GM12872 (cell line): ENCODE data around the gene ERMAP.

Source experiments
- CTCF ChIP-seq: IDR thresholded peaks from 3 replicates; pipeline ENCODE4 v1.5.1; 2011; ENCODE audit warnings: low read depth, mild to moderate bottlenecking, low read length, moderate library complexity; ENCODE audit not compliant: insufficient read depth

Gene ERMAP

DNA sequence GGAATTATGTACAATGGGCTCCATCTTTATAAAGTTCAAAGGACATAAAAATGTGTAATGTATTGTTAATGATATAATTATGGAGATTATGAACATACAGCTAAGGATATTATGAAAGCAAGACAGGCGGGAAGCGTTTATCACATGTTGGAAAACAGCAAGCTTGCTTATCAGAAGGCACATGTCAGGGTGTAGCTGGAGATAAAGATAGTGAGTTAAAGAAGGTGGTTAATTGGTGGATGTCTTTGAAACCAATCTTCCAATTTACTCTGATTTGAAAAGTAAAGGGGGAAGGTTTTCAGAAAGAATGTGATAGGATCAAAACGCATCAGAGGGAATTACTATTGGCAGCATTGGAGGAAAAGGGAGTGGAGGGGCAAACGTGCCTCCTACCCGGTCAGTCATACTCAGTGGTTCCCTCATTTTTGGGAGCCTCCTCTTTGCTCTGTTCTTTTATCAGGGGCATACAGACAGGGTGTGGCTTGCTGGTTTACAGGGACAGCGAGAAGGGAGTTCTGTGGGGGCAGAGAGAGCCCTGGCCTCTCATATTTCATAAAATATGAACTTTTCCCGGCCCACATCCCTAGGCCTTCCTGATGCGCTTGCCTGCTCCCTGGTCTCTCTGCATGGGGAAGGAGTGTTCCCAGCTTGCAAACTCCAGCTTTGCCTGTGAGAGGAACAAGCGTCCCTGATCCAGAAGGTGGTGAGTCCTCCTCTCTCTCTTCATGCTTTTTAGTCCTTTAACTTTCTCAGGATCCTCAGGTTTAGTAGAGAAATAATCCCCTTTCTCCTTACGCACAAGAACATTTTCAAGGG is 8.3 kb downstream of the ERMAP start:
- TF ChIP-seq CTCF: no peak

DNA sequence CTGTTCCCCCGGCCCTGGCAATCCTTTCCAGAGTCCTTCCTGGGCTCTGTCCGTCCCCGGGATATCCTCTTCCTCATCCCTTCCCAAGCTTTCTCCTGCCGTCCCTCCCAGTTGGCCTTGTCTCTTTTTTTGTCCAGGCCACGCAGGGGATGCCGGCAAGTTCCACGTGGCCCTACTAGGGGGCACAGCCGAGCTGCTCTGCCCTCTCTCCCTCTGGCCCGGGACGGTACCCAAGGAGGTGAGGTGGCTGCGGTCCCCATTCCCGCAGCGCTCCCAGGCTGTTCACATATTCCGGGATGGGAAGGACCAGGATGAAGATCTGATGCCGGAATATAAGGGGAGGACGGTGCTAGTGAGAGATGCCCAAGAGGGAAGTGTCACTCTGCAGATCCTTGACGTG is 13.7 kb downstream of the ERMAP start:
- TF ChIP-seq CTCF: no peak

GRCh38 chr1:42831273-42831672 is 14.4 kb downstream of the ERMAP start:
- TF ChIP-seq CTCF: no peak

GRCh38 chr1:42832641-42833240 is 15.8 kb downstream of the ERMAP start:
- no peak for TF ChIP-seq CTCF

- no peak for TF ChIP-seq CTCF
Measured at GRCh38 chr1:42833981-42834380, 17.1 kb downstream of the ERMAP start.

- TF ChIP-seq CTCF: no peak
Measured at GRCh38 chr1:42834803-42835202, 17.9 kb downstream of the ERMAP start.

DNA sequence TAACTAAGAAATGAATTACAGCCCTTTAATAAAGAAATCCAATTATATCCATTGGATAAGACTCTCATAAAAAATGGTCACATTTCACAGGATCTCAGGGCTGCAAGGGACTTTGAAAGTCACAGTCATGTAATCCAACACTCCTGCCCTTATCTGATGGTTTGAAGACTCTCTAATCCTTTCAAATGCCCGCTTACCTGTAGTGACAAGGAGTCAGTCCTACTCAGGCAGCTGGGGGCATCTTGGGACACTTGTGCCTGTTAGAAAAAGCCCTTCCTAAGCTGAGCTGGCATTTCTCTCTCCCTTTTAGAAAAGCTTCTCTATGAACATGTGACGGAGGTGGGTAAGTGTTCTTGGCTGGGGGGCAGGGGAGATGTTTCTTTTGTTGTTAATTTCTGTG is 18.5 kb downstream of the ERMAP start:
- TF ChIP-seq CTCF: no peak
